HCT116 (cell line): ENCODE results near the gene SLC38A3. TPM values are rescaled to one million over a fixed set of nuclear protein-coding genes. Genes with fewer than 3 reads are reported as not detected.
A peak's percentile ranks its signal among the peaks of the same experiment; 100 is the strongest.

Experiments used
- ATAC-seq: fragments of 200-7000 bp; cut with Tn5 transposase; 2 replicates; pipeline ENCODE4 v1.9.1; 2020; ENCODE audit warnings: mild to moderate bottlenecking, moderate library complexity
- BruUV-seq: library from RNA; stranded (reverse); fragments of 400-500 nt; replicated peaks from 2 replicates; lab custom pipeline; 2021; lab: Mats Ljungman, UMichigan
- CTCF ChIA-PET: fragments of 300-600 bp; sonication (Branson Sonifier 250); formaldehyde crosslinking; loops from one replicate; lab custom pipeline; 2021; ENCODE audit warnings: antibody characterized with exemption; lab: Charles Lee
- POLR2A ChIA-PET: fragments of 300-600, 350-600 bp; sonication (Branson Sonifier 250); formaldehyde crosslinking; loops from one replicate; lab custom pipeline; 2021; ENCODE audit warnings: antibody characterized with exemption; lab: Charles Lee
- RAD21 ChIA-PET, 2 experiments: fragments of 300-600 bp; sonication (Branson Sonifier 250); formaldehyde crosslinking; loops; one replicate each; lab custom pipeline; 2023; ENCODE audit warnings: low total read pairs in 2 of 2; ENCODE audit not compliant: uncharacterized antibody in 2 of 2, unreplicated experiment in 2 of 2, low non-redundant PET in 1 of 2; lab: Charles Lee
- DNase-seq: peaks from one replicate; pipeline ENCODE4 v3.0.0-alpha.2; 2010; ENCODE audit warnings: low read depth, low spot score
- H2AFZ ChIP-seq: fragments of 200-600 bp; shearing (Covaris generic), sonication (generic); 2 replicates; pipeline ENCODE4 v1.6.1; 2017; ENCODE audit warnings: low read depth, mixed run types, mixed read lengths, antibody characterized with exemption, low read length; ENCODE audit not compliant: poor library complexity, severe bottlenecking
- H3K27ac ChIP-seq: 2 replicates; pipeline ENCODE4 v1.5.1; 2012; ENCODE audit warnings: low read depth, low read length
- H3K27me3 ChIP-seq: fragments of 200-600 bp; sonication (generic); 2 replicates; pipeline ENCODE4 v1.6.1; 2016; ENCODE audit warnings: mixed run types, low read length, mixed read lengths; ENCODE audit not compliant: insufficient read depth
- H3K36me3 ChIP-seq, 2 experiments: fragments of 200-500 bp in 1 of 2; fragments of 200-600 bp in 1 of 2; sonication (Bioruptor generic) in 1 of 2; sonication (generic) in 1 of 2; 2 replicates each; pipeline versions ENCODE4 v1.5.1 to v1.6.1; 2014 to 2016; ENCODE audit warnings: low read length in 2 of 2, inconsistent platforms in 1 of 2, mixed read lengths in 1 of 2, mixed run types in 1 of 2; ENCODE audit not compliant: insufficient read depth in 2 of 2, control insufficient read depth in 1 of 2
- H3K4me1 ChIP-seq, 2 experiments: fragments of 200-600 bp in 1 of 2; sonication (generic) in 1 of 2; 2 replicates each; pipeline versions ENCODE4 v1.5.1 to v1.6.1; 2012 to 2017; ENCODE audit warnings: low read length in 2 of 2, inconsistent platforms in 1 of 2, mild to moderate bottlenecking in 1 of 2, mixed read lengths in 1 of 2, mixed run types in 1 of 2, moderate library complexity in 1 of 2; ENCODE audit not compliant: insufficient read depth in 2 of 2, control insufficient read depth in 1 of 2
- H3K4me2 ChIP-seq: fragments of 200-600 bp; sonication (generic); 2 replicates; pipeline ENCODE4 v1.6.1; 2017; ENCODE audit warnings: mixed run types, low read length, mixed read lengths
- H3K4me3 ChIP-seq, 2 experiments: fragments of 200-600 bp in 1 of 2; sonication (generic) in 1 of 2; replicated peaks in 1 of 2; 2 replicates each; pipeline ENCODE4 v1.5.1; 2011 to 2016; ENCODE audit warnings: low read length in 2 of 2, control low read depth in 1 of 2, low read depth in 1 of 2, mild to moderate bottlenecking in 1 of 2, mixed read lengths in 1 of 2, mixed run types in 1 of 2
- H3K79me2 ChIP-seq: fragments of 200-600 bp; sonication (generic); 2 replicates; pipeline ENCODE4 v1.6.1; 2017; ENCODE audit warnings: mild to moderate bottlenecking, mixed run types, low read length, moderate library complexity, mixed read lengths; ENCODE audit not compliant: insufficient read depth
- H3K9ac ChIP-seq: fragments of 200-600 bp; sonication (generic); 2 replicates; pipeline ENCODE4 v1.6.1; 2016; ENCODE audit warnings: low read length, mixed read lengths
- H3K9me2 ChIP-seq: fragments of 200-600 bp; sonication (generic), shearing (Covaris generic); 2 replicates; pipeline ENCODE4 v1.6.1; 2017; ENCODE audit warnings: mixed run types, mild to moderate bottlenecking, moderate library complexity; ENCODE audit not compliant: insufficient read depth
- H3K9me3 ChIP-seq, 2 experiments: fragments of 200-500 bp in 1 of 2; fragments of 200-600 bp in 1 of 2; sonication (Bioruptor generic) in 1 of 2; sonication (generic) in 1 of 2; 2 replicates each; pipeline ENCODE4 v1.6.1; 2014 to 2017; ENCODE audit warnings: low read length in 2 of 2, mixed read lengths in 2 of 2, inconsistent platforms in 1 of 2, low read depth in 1 of 2, mild to moderate bottlenecking in 1 of 2, mixed run types in 1 of 2, moderate library complexity in 1 of 2; ENCODE audit not compliant: control insufficient read depth in 1 of 2, insufficient read depth in 1 of 2
- H4K20me1 ChIP-seq: fragments of 200-600 bp; sonication (generic), shearing (Covaris generic); 2 replicates; pipeline ENCODE4 v1.6.1; 2017; ENCODE audit warnings: mixed run types, mild to moderate bottlenecking, moderate library complexity; ENCODE audit not compliant: insufficient read depth
- EZH2 ChIP-seq: fragments of 200-600 bp; sonication (generic); IDR thresholded peaks from 2 replicates; pipeline ENCODE4 v1.6.1; 2017; ENCODE audit warnings: antibody characterized with exemption, mixed run types
- EZH2phosphoT487 ChIP-seq: fragments of 200-600 bp; IDR thresholded peaks from 2 replicates; pipeline ENCODE4 v1.6.1; 2018; ENCODE audit warnings: antibody characterized with exemption, borderline replicate concordance
- SRF ChIP-seq: IDR thresholded peaks from 2 replicates; pipeline ENCODE4 v1.6.1; 2012; ENCODE audit warnings: low read depth
- ZBTB33 ChIP-seq: IDR thresholded peaks from 2 replicates; pipeline ENCODE4 v1.6.1; 2011; ENCODE audit warnings: mild to moderate bottlenecking, low read length, moderate library complexity; ENCODE audit not compliant: insufficient replicate concordance; ENCODE audit errors: extremely low read depth
- intact Hi-C: fragments of 100-400 bp; cut with micrococcal nuclease; formaldehyde crosslinking; loops from 2 replicates; pipeline ENCODE4 v1.10.0; 2022
- total RNA-seq: library from RNA; stranded (reverse); gene quantifications from one replicate; pipeline ENCODE4 v1.2.1, GENCODE V29; 2021; ENCODE audit not compliant: unreplicated experiment
- TF ChIP-seq, protein P1 (sequence below): IDR thresholded peaks from 2 replicates; pipeline ENCODE4 v1.6.1; 2012

The SLC38A3 gene
- total RNA-seq, 1 experiment from 2014 or later, result 3.1 TPM

GRCh38 chr3:50241163-50241562, 36.1 kb downstream of the SLC38A3 start:
- Histone ChIP-seq H3K27me3 (no peaks in the 10 kb centered on the region), H3K4me1 (peaks cover 38 to 56% of the 10 kb centered on the region in 2 experiments), H3K36me3 (peaks cover 0 to 5% of the 10 kb centered on the region in 2 experiments; a peak in 1 of 4 replicates), H3K9ac (no peak overlapping the region), H3K9me2 (no peaks in the 10 kb centered on the region), H3K79me2 (peaks cover 96% of the 10 kb centered on the region), H4K20me1 (0 out of 2 replicates have a peak, but pooled peaks cover 4% of the 10 kb centered on the region), H2AFZ (no peak overlapping the region), H3K4me3 (no peak overlapping the region), H3K27ac (no peak overlapping the region; the same call in 1 of the 2 replicates), H3K9me3 (no peaks in the 10 kb centered on the region), H3K4me2 (no peak overlapping the region)
- ChIA-PET POLR2A (no interaction called here), CTCF (no interaction called here), RAD21 (no interaction called here)
- DNase-seq, result no peak
- BruUV-seq, result no TSS peak
- no peak for ATAC-seq
- intact Hi-C loops, result no loop called here
- no peak for TF ChIP-seq EZH2
- TF ChIP-seq, protein P1, sequence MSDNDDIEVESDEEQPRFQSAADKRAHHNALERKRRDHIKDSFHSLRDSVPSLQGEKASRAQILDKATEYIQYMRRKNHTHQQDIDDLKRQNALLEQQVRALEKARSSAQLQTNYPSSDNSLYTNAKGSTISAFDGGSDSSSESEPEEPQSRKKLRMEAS, result no peak

DNA sequence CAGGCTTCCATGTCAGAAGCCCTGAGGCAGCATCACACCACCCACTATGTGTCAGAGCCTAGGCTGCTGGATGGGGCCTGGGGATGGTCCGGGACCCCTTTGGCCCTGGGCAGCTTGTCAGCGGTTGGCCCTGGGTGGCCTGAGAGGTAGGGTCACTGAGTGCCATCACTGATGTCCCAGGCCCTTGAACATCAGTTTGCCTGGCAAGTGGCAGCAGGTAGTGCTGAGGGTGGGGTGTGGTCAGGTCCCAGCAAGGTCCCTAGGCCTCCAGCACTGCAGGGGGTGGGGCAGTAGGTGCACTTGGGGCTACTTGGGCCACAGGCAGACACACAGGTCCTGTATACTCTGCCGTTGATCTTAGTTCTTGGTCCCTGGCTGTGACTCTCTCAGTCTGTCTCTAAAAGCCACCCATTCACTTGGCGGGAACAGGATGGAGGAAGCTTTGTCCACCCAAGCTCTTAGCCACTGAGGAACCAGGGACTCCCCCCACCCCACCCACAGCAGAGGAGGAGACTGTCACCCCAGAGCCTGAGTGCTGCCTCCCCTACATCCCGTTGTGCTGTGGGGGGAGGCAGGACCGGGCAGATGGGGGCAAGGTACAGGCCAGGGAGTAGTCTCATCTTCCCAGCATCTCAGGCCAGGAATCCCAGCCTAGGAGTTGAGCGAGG, 36.8 kb downstream of the SLC38A3 start:
- Histone ChIP-seq H3K9me2 (no peaks in the 10 kb centered on the region), H2AFZ (no peak overlapping the region), H3K9ac (no peak overlapping the region), H4K20me1 (0 out of 2 replicates have a peak, but pooled peaks cover 4% of the 10 kb centered on the region), H3K4me1 (peaks cover 39 to 58% of the 10 kb centered on the region in 2 experiments), H3K9me3 (no peaks in the 10 kb centered on the region), H3K4me3 (no peak overlapping the region), H3K36me3 (peaks cover 0 to 5% of the 10 kb centered on the region in 2 experiments; a peak in 1 of 4 replicates), H3K27ac (peak overlapping the region; percentile 13; the same call in 1 of the 2 replicates), H3K4me2 (no peak overlapping the region), H3K79me2 (peaks cover 95% of the 10 kb centered on the region), H3K27me3 (no peaks in the 10 kb centered on the region)
- ATAC-seq, result no peak
- ChIA-PET RAD21 (no interaction called here), CTCF (no interaction called here), POLR2A (no interaction called here)
- no peak for TF ChIP-seq SRF
- no peak for TF ChIP-seq EZH2phosphoT487
- TF ChIP-seq ZBTB33, result no peak
- no peak for DNase-seq
- intact Hi-C loops, result no loop called here
- no TSS peak for BruUV-seq
